Mammary epithelial cell (primary cell): ENCODE results near the gene PLXNA2.

Source experiments
- CTCF ChIP-seq, 2 donors: IDR thresholded peaks in 1 of 2; conservative IDR thresholded peaks in 1 of 2; 2 replicates each; pipeline ENCODE4 v1.5.1; 2011 to 2012; ENCODE audit warnings: inconsistent platforms in 2 of 2, low read length in 2 of 2, mild to moderate bottlenecking in 2 of 2, control low read depth in 1 of 2, low read depth in 1 of 2; ENCODE audit not compliant: insufficient read depth in 1 of 2; ENCODE audit errors: extremely low read depth in 1 of 2
- EZH2 ChIP-seq: IDR thresholded peaks from 2 replicates; pipeline ENCODE4 v1.6.1; 2012; ENCODE audit warnings: low read length, inconsistent platforms, borderline replicate concordance

GRCh38 chr1:208240662-208241355, 3.4 kb downstream of the PLXNA2 start:
- no peak for TF ChIP-seq CTCF (conservative IDR thresholded peaks at IDR 0.05 in 1 of 2, IDR thresholded peaks at IDR 0.05 in 1 of 2; ENCODE audit: extremely low read depth in 1 of 2, insufficient read depth in 1 of 2, low read depth in 1 of 2, low read length in 2 of 2)
- no peak for TF ChIP-seq EZH2
